ENCODE measurements around the gene ABHD6. TPM values are rescaled to one million over a fixed set of nuclear protein-coding genes. Genes with fewer than 3 reads are reported as not detected.
A peak's percentile ranks its signal among the peaks of the same experiment; 100 is the strongest.

The ABHD6 gene
- total and polyA plus RNA-seq, 2 donors (not counting 3 experiments of a cell fraction or from before 2014, with no cell fraction given): 5.8 to 7.5 TPM

GRCh38 chr3:58299839-58300516 is 62.4 kb downstream of the ABHD6 start:
- ChIA-PET POLR2A (no interaction called here), CTCF (interaction anchor here (0.6 to 10.0 kb wide), 24 partner anchors 11 to 438 kb away, joined by 3 to 369 read pairs (median 4); partner anchors contain the start of genes ABHD6 and DNASE1L3)
- H3K36me3 ChIP-seq (ENCODE audit: control insufficient read depth in 2 of 2, extremely low read depth in 1 of 2, insufficient read depth in 2 of 2, low read length in 2 of 2): no peaks in the 10 kb centered on the region
- no peak overlapping the region for H3K4me2 ChIP-seq (ENCODE audit: insufficient read depth, low read length)
- H3K9me3 ChIP-seq (replicated peaks; ENCODE audit: control insufficient read depth, insufficient read depth, low read length): no peaks in the 10 kb centered on the region
- no TSS peak for BruUV-seq (replicated peaks)
- TF ChIP-seq MYC (IDR thresholded peaks at IDR 0.05; ENCODE audit: low read depth, low read length): no peak
- no peak for TF ChIP-seq FOS (IDR thresholded peaks at IDR 0.05; ENCODE audit: borderline replicate concordance, insufficient read depth, low read length)
- no peak for TF ChIP-seq GATA2 (IDR thresholded peaks at IDR 0.05; ENCODE audit: insufficient read depth, insufficient read length, low read depth, low read length)
- TF ChIP-seq POLR2AphosphoS5 (IDR thresholded peaks at IDR 0.05; ENCODE audit: insufficient read depth, low read depth, low read length): no peak
- TF ChIP-seq CTCF (IDR thresholded peaks at IDR 0.05; ENCODE audit: extremely low read depth in 1 of 2, insufficient read depth in 1 of 2, low read depth in 1 of 2, low read length in 2 of 2): peak; percentile 33 to 37
- TF ChIP-seq MAX (IDR thresholded peaks at IDR 0.05; ENCODE audit: insufficient read depth, insufficient read length): no peak
- no peak for TF ChIP-seq POLR2A (IDR thresholded peaks at IDR 0.05; ENCODE audit: low read depth, low read length)
- TF ChIP-seq EZH2 (IDR thresholded peaks at IDR 0.05; ENCODE audit: borderline replicate concordance, low read depth, low read length, severe bottlenecking): no peak
- H3K27ac ChIP-seq (ENCODE audit: insufficient read depth, low read depth, low read length): no peak overlapping the region
- FAIRE-seq: peak; percentile 38
- no peaks in the 10 kb centered on the region for H3K79me2 ChIP-seq (ENCODE audit: control insufficient read depth, insufficient read depth, low read length)
- H3K9me1 ChIP-seq (replicated peaks; ENCODE audit: control insufficient read depth, extremely low read depth, insufficient read depth, low read length): no peaks in the 10 kb centered on the region
- peak; percentile 70 for DNase-seq (ENCODE audit: low read depth, low spot score)
- dilution Hi-C loops (cut with MboI; ENCODE audit: extremely low pct_ligation_motif_present, low sequenced_read_pairs): loop anchor here (10.0 kb wide), 1 partner anchor 105 kb away; no protein-coding TSS in a partner anchor
- H4K20me1 ChIP-seq (replicated peaks; ENCODE audit: control insufficient read depth, extremely low read depth, insufficient read depth, low read length): no peaks in the 10 kb centered on the region
- no peak overlapping the region for H2AFZ ChIP-seq (ENCODE audit: low read depth, low read length)
- peaks cover 17 to 18% of the 10 kb centered on the region in 2 experiments for H3K27me3 ChIP-seq (ENCODE audit: control insufficient read depth in 2 of 2, insufficient read depth in 2 of 2, low read length in 2 of 2)
- no peaks in the 10 kb centered on the region for H3K4me1 ChIP-seq (ENCODE audit: control insufficient read depth, extremely low read depth, insufficient read depth, low read length)
- no peak overlapping the region for H3K9ac ChIP-seq (replicated peaks; ENCODE audit: extremely low read depth, insufficient read depth, low read length)
- no peak overlapping the region for H3K4me3 ChIP-seq (replicated peaks in 1 of 3; ENCODE audit: insufficient read depth in 1 of 3, low read depth in 1 of 3, low read length in 3 of 3)
- intact Hi-C loops (cut with micrococcal nuclease): loop anchor here (1.0 to 2.0 kb wide), 4 partner anchors 63 to 291 kb away; partner anchors contain the start of genes ABHD6 and FLNB
